Endothelial cell of umbilical vein (primary cell): Measurements from ENCODE around the gene SUPV3L1. TPM values are rescaled to one million over a fixed set of nuclear protein-coding genes. Genes with fewer than 3 reads are reported as not detected.

Source experiments
- BruUV-seq: library from RNA; stranded (reverse); fragments of 400-500 nt; replicated peaks from 2 replicates; lab custom pipeline; 2021; lab: Mats Ljungman, UMichigan
- CTCF ChIA-PET: fragments of 300-600, 350-600 bp; sonication (Branson Sonifier 250); formaldehyde crosslinking; loops from one replicate; lab custom pipeline; 2021; ENCODE audit warnings: antibody characterized with exemption, inconsistent platforms; lab: Charles Lee
- POLR2A ChIA-PET: fragments of 300-600, 350-600 bp; sonication (Branson Sonifier 250); formaldehyde crosslinking; loops from one replicate; lab custom pipeline; 2021; ENCODE audit warnings: antibody characterized with exemption, inconsistent platforms; lab: Charles Lee
- DNase-seq: peaks from one replicate; pipeline ENCODE4 v3.0.0-alpha.2; 2011; ENCODE audit warnings: low read depth, low spot score
- FAIRE-seq: peaks from 2 replicates; lab custom pipeline; 2011; peaks lifted over from hg19 to GRCh38; lab: Jason Lieb, UNC
- H2AFZ ChIP-seq: 2 replicates; pipeline ENCODE4 v1.6.0; 2012; ENCODE audit warnings: low read depth, low read length, control low read depth, inconsistent platforms
- H3K27ac ChIP-seq: 2 replicates; pipeline ENCODE4 v1.5.1; 2011; ENCODE audit warnings: low read depth, mild to moderate bottlenecking, control low read depth, low read length, moderate library complexity; ENCODE audit not compliant: insufficient read depth
- H3K27me3 ChIP-seq, 2 experiments: 2 replicates each; pipeline versions ENCODE4 v1.6.0 to v1.6.1; 2011; ENCODE audit warnings: low read length in 2 of 2, mixed read lengths in 1 of 2; ENCODE audit not compliant: control insufficient read depth in 2 of 2, insufficient read depth in 2 of 2
- H3K36me3 ChIP-seq, 2 experiments: 2 replicates in 1 of 2; 3 replicates in 1 of 2; pipeline ENCODE4 v1.5.1; 2011; ENCODE audit warnings: low read length in 2 of 2, mild to moderate bottlenecking in 1 of 2, moderate library complexity in 1 of 2; ENCODE audit not compliant: control insufficient read depth in 2 of 2, insufficient read depth in 2 of 2; ENCODE audit errors: extremely low read depth in 1 of 2
- H3K4me1 ChIP-seq: 3 replicates; pipeline ENCODE4 v1.5.1; 2011; ENCODE audit warnings: mild to moderate bottlenecking, low read length; ENCODE audit not compliant: control insufficient read depth, insufficient read depth; ENCODE audit errors: extremely low read depth
- H3K4me2 ChIP-seq: 2 replicates; pipeline ENCODE4 v1.6.1; 2011; ENCODE audit warnings: low read length, control low read depth, mixed read lengths; ENCODE audit not compliant: insufficient read depth
- H3K4me3 ChIP-seq, 3 experiments: fragments of 200-600 bp in 1 of 3; sonication (generic), shearing (Covaris generic) in 1 of 3; replicated peaks in 1 of 3; 2 replicates each; pipeline ENCODE4 v1.5.1; 2011 to 2016; ENCODE audit warnings: control low read depth in 3 of 3, low read length in 3 of 3, mild to moderate bottlenecking in 2 of 3, inconsistent platforms in 1 of 3, low read depth in 1 of 3, moderate library complexity in 1 of 3; ENCODE audit not compliant: insufficient read depth in 1 of 3
- H3K79me2 ChIP-seq: 2 replicates; pipeline ENCODE4 v1.6.0; 2012; ENCODE audit warnings: low read length, inconsistent platforms; ENCODE audit not compliant: control insufficient read depth, insufficient read depth
- H3K9ac ChIP-seq: replicated peaks from 2 replicates; pipeline ENCODE3; 2011; ENCODE audit warnings: low read length, control low read depth; ENCODE audit not compliant: insufficient read depth; ENCODE audit errors: extremely low read depth
- H3K9me1 ChIP-seq: replicated peaks from 3 replicates; pipeline ENCODE4 v1.6.0; 2011; ENCODE audit warnings: mild to moderate bottlenecking, low read length; ENCODE audit not compliant: control insufficient read depth, insufficient read depth; ENCODE audit errors: extremely low read depth
- H3K9me3 ChIP-seq: replicated peaks from 2 replicates; pipeline ENCODE4 v1.5.1; 2012; ENCODE audit warnings: low read length, inconsistent platforms; ENCODE audit not compliant: control insufficient read depth, insufficient read depth
- H4K20me1 ChIP-seq: replicated peaks from 2 replicates; pipeline ENCODE3; 2011; ENCODE audit warnings: mild to moderate bottlenecking, low read length; ENCODE audit not compliant: control insufficient read depth, insufficient read depth; ENCODE audit errors: extremely low read depth
- EZH2 ChIP-seq: IDR thresholded peaks from 2 replicates; pipeline ENCODE4 v1.6.1; 2012; ENCODE audit warnings: borderline replicate concordance, low read depth, mild to moderate bottlenecking, moderate library complexity, low read length, inconsistent platforms; ENCODE audit not compliant: severe bottlenecking
- FOS ChIP-seq: IDR thresholded peaks from 2 replicates; pipeline ENCODE4 v1.6.1; 2011; ENCODE audit warnings: mild to moderate bottlenecking, low read length, moderate library complexity, borderline replicate concordance; ENCODE audit not compliant: insufficient read depth
- GATA2 ChIP-seq: IDR thresholded peaks from 2 replicates; pipeline ENCODE4 v1.7.0; 2011; ENCODE audit warnings: low read depth, mild to moderate bottlenecking, moderate library complexity, mixed read lengths, low read length; ENCODE audit not compliant: insufficient read length, insufficient read depth
- JUN ChIP-seq: IDR thresholded peaks from 2 replicates; pipeline ENCODE4 v1.6.1; 2011; ENCODE audit warnings: borderline replicate concordance, low read depth; ENCODE audit not compliant: insufficient read length, insufficient read depth
- MYC ChIP-seq: IDR thresholded peaks from one replicate; pipeline ENCODE4 v1.6.1; 2011; ENCODE audit warnings: mild to moderate bottlenecking, low read depth, low read length
- POLR2A ChIP-seq: IDR thresholded peaks from 2 replicates; pipeline ENCODE4 v1.6.1; 2012; ENCODE audit warnings: low read depth, mild to moderate bottlenecking, control low read depth, low read length
- POLR2AphosphoS5 ChIP-seq: IDR thresholded peaks from 2 replicates; pipeline ENCODE4 v1.6.1; 2012; ENCODE audit warnings: low read depth, mild to moderate bottlenecking, control low read depth, low read length, moderate library complexity; ENCODE audit not compliant: insufficient read depth
- dilution Hi-C: fragments of 300-500 bp; cut with MboI; formaldehyde crosslinking; loops from one replicate; pipeline ENCODE4 v1.15.0; 2019; ENCODE audit warnings: low sequenced_read_pairs; ENCODE audit not compliant: extremely low pct_ligation_motif_present
- intact Hi-C: fragments of 100-400 bp; cut with micrococcal nuclease; formaldehyde crosslinking; loops from one replicate; pipeline ENCODE4 v1.10.0; 2022
- polyA plus RNA-seq, 4 experiments: library from polyadenylated mRNA; depleted of rRNA in 3 of 4; stranded (reverse) in 3 of 4; unstranded in 1 of 4; fragments of >200 nt; gene quantifications; 2 replicates each; pipeline versions ENCODE4 v1.2.1 to v1.2.3, GENCODE V29; 2011 to 2012; ENCODE audit warnings: missing spikeins in 1 of 4
- total RNA-seq: library from RNA; stranded (reverse); gene quantifications from 2 replicates; pipeline ENCODE4 v1.2.3, GENCODE V29; 2021
- TF ChIP-seq, protein P1 (sequence below), 2 donors: IDR thresholded peaks; 1 replicate in 1 of 2; 2 replicates in 1 of 2; pipeline ENCODE4 v1.5.1; 2011; ENCODE audit warnings: low read length in 2 of 2, mild to moderate bottlenecking in 2 of 2, moderate library complexity in 2 of 2, control low read depth in 1 of 2, inconsistent platforms in 1 of 2, low read depth in 1 of 2; ENCODE audit not compliant: insufficient read depth in 1 of 2; ENCODE audit errors: extremely low read depth in 1 of 2
- TF ChIP-seq, protein P2 (sequence below): IDR thresholded peaks from 2 replicates; pipeline ENCODE4 v1.6.1; 2011; ENCODE audit not compliant: insufficient read depth, insufficient read length

Gene SUPV3L1
- total and polyA plus RNA-seq, 2 donors (not counting 3 experiments of a cell fraction or from before 2014, with no cell fraction given) = 21.8 to 30.4 TPM

DNA sequence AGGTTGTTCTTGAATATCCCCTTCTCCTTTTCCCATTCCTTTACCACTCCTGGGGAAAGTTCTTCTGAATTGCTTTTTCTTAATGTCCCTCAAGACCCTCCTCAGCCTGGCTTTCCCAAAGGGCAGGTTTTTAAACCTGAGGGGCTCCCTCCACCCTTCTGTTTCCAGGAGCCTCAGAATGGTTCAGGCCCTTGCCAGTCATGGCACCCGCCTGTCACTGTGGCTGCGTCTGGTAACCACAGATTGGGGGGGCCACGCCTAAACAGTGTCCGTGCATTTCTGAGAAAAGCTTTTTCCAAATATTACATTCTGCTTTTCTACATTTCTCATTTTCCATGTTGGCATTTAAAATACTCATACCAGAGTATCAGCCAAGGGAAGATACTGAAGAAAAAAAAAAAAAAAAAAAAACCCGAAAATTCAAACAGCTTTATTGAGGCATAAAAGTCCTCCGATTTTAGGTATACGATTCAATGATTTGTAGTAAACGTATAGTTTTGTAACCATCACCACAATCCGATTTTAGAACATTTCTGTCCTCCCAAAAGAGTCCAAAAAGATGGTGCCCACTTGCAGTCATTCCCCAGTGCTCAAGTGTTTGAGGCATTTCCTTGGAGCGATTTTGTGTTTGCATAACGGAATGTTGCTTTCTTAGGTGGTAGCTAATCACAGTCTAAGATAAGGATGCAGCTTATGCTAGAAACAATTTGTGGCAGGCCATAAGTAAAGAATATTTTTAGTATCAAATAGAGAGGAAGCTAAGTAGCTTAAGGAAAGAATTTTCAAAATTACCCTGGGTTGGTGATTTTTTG, 62.2 kb downstream of the SUPV3L1 start:
- no TSS peak for BruUV-seq
- no peak overlapping the region for H3K4me2 ChIP-seq
- intact Hi-C loops = no loop called here
- FAIRE-seq (no peak), DNase-seq (no peak)
- H2AFZ ChIP-seq = no peak overlapping the region
- H3K79me2 ChIP-seq = no peaks in the 10 kb centered on the region
- POLR2A ChIA-PET = interaction anchor here (0.7 kb wide), 1 partner anchor 35 kb away, joined by 10 read pairs; no protein-coding TSS in a partner anchor
- H4K20me1 ChIP-seq = no peaks in the 10 kb centered on the region
- dilution Hi-C loops = loop anchor here (25.0 kb wide), 1 partner anchor 145 kb away; no protein-coding TSS in a partner anchor
- no peak overlapping the region for H3K27ac ChIP-seq
- no peaks in the 10 kb centered on the region for H3K36me3 ChIP-seq
- CTCF ChIA-PET = interaction anchor here (0.7 to 6.5 kb wide), 6 partner anchors 36 to 166 kb away, joined by 3 to 103 read pairs (median 6); partner anchors contain the start of gene HK1
- H3K9me1 ChIP-seq = no peaks in the 10 kb centered on the region
- no peaks in the 10 kb centered on the region for H3K9me3 ChIP-seq
- H3K4me3 ChIP-seq = no peak overlapping the region
- peaks cover 16% of the 10 kb centered on the region for H3K4me1 ChIP-seq
- no peak overlapping the region for H3K9ac ChIP-seq
- TF ChIP-seq EZH2 (no peak), JUN (no peak), MYC (no peak), POLR2A (no peak), GATA2 (no peak), FOS (no peak), POLR2AphosphoS5 (no peak)
- TF ChIP-seq, protein P1, sequence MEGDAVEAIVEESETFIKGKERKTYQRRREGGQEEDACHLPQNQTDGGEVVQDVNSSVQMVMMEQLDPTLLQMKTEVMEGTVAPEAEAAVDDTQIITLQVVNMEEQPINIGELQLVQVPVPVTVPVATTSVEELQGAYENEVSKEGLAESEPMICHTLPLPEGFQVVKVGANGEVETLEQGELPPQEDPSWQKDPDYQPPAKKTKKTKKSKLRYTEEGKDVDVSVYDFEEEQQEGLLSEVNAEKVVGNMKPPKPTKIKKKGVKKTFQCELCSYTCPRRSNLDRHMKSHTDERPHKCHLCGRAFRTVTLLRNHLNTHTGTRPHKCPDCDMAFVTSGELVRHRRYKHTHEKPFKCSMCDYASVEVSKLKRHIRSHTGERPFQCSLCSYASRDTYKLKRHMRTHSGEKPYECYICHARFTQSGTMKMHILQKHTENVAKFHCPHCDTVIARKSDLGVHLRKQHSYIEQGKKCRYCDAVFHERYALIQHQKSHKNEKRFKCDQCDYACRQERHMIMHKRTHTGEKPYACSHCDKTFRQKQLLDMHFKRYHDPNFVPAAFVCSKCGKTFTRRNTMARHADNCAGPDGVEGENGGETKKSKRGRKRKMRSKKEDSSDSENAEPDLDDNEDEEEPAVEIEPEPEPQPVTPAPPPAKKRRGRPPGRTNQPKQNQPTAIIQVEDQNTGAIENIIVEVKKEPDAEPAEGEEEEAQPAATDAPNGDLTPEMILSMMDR (IDR thresholded peaks at IDR 0.05; ENCODE audit: extremely low read depth in 1 of 2, insufficient read depth in 1 of 2, low read depth in 1 of 2, low read length in 2 of 2) = no peak
- TF ChIP-seq, protein P2, sequence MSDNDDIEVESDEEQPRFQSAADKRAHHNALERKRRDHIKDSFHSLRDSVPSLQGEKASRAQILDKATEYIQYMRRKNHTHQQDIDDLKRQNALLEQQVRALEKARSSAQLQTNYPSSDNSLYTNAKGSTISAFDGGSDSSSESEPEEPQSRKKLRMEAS = no peak
- no peaks in the 10 kb centered on the region for H3K27me3 ChIP-seq
